ENCODE measurements around the gene TRMT61A. TPM values are rescaled to one million over a fixed set of nuclear protein-coding genes. Genes with fewer than 3 reads are reported as not detected.

TRMT61A gene
- total RNA-seq, 1 donor from 2014 or later: 12.5 TPM

GRCh38 chr14:103552011-103552845, 23.2 kb downstream of the TRMT61A start:
- no peaks in the 10 kb centered on the region for H3K9me3 Mint-ChIP-seq
- no peaks in the 10 kb centered on the region for H3K27me3 Mint-ChIP-seq (ENCODE audit: low read depth)
- H3K4me3 Mint-ChIP-seq: peak overlapping the region; percentile 34
- no peak overlapping the region for H3K27ac Mint-ChIP-seq (ENCODE audit: unreplicated experiment)
- H3K36me3 Mint-ChIP-seq (ENCODE audit: low read depth): no peaks in the 10 kb centered on the region
- DNase-seq (ENCODE audit: low read depth, low spot score): no peak
- TF ChIP-seq CTCF (conservative IDR thresholded peaks at IDR 0.05): no peak
- H3K4me1 Mint-ChIP-seq: peaks cover 15% of the 10 kb centered on the region

GRCh38 chr14:103552846-103553210, 23.8 kb downstream of the TRMT61A start:
- Mint-ChIP-seq H3K4me3 (no peak overlapping the region), H3K9me3 (no peaks in the 10 kb centered on the region), H3K4me1 (peaks cover 17% of the 10 kb centered on the region), H3K27ac (ENCODE audit: unreplicated experiment) (no peak overlapping the region), H3K27me3 (ENCODE audit: low read depth) (no peaks in the 10 kb centered on the region), H3K36me3 (ENCODE audit: low read depth) (no peaks in the 10 kb centered on the region)
- no peak for DNase-seq (ENCODE audit: low read depth, low spot score)
- TF ChIP-seq CTCF (conservative IDR thresholded peaks at IDR 0.05): no peak

GRCh38 chr14:103555559-103556337, 26.8 kb downstream of the TRMT61A start:
- Mint-ChIP-seq H3K27ac (ENCODE audit: unreplicated experiment) (no peak overlapping the region), H3K27me3 (ENCODE audit: low read depth) (no peaks in the 10 kb centered on the region), H3K36me3 (ENCODE audit: low read depth) (peaks cover 6% of the 10 kb centered on the region), H3K4me3 (no peak overlapping the region), H3K4me1 (peaks cover 29% of the 10 kb centered on the region), H3K9me3 (no peaks in the 10 kb centered on the region)
- TF ChIP-seq CTCF (conservative IDR thresholded peaks at IDR 0.05): no peak
- DNase-seq (ENCODE audit: low read depth, low spot score): no peak

GRCh38 chr14:103556946-103557758, 28.2 kb downstream of the TRMT61A start:
- Mint-ChIP-seq H3K4me1 (peaks cover 37% of the 10 kb centered on the region), H3K9me3 (no peaks in the 10 kb centered on the region), H3K36me3 (ENCODE audit: low read depth) (peaks cover 8% of the 10 kb centered on the region), H3K27ac (ENCODE audit: unreplicated experiment) (no peak overlapping the region), H3K27me3 (ENCODE audit: low read depth) (no peaks in the 10 kb centered on the region), H3K4me3 (peak overlapping the region; percentile 27)
- no peak for DNase-seq (ENCODE audit: low read depth, low spot score)
- TF ChIP-seq CTCF (conservative IDR thresholded peaks at IDR 0.05): no peak

Measured in neural crest cell (in vitro differentiated cells).